ENCODE measurements around the gene TANGO2. TPM values are rescaled to one million over a fixed set of nuclear protein-coding genes. Genes with fewer than 3 reads are reported as not detected.

TANGO2 gene
- total and polyA plus RNA-seq, 2 of the 8 experiments (the other 6 are each of a cell fraction or from before 2014, with no cell fraction given): 10.1 to 18.4 TPM

- H3K27me3 ChIP-seq (replicated peaks in 1 of 4; ENCODE audit: control insufficient read depth in 3 of 4, extremely low read depth in 1 of 4, insufficient read depth in 3 of 4, low read length in 3 of 4): no peaks in the 10 kb centered on the region
- H2BK12ac ChIP-seq (ENCODE audit: low read depth, low read length): no peak overlapping the region
- WGBS, 2 experiments (ENCODE audit: extremely low coverage in 1 of 2, insufficient coverage in 1 of 2, insufficient read length in 1 of 2, insufficient replicate concordance in 2 of 2, low coverage in 1 of 2, low lambda C conversion rate in 2 of 2, missing lambda C conversion rate in 1 of 2): 86% methylated on average over 10 of the region's 10 CpGs; no CpG with 5 or more reads in 1 of the 2 experiments
- TF ChIP-seq SIRT6 (IDR thresholded peaks at IDR 0.05; ENCODE audit: low read length) (no peak), FOSL1 (IDR thresholded peaks at IDR 0.05; ENCODE audit: insufficient read depth, low read depth, low read length) (no peak), TCF12 (IDR thresholded peaks at IDR 0.05; ENCODE audit: low read depth, low read length) (no peak), JUND (IDR thresholded peaks at IDR 0.05; ENCODE audit: low read length) (no peak)
Measured at GRCh38 chr22:20058989-20059770, 38.3 kb downstream of the TANGO2 start.

More at GRCh38 chr22:20058989-20059770, 38.3 kb downstream of the TANGO2 start:
- Histone ChIP-seq H2BK20ac (ENCODE audit: low read length) (no peak overlapping the region), H3K4me2 (ENCODE audit: insufficient read depth in 1 of 2, low read depth in 2 of 2, low read length in 2 of 2) (no peak overlapping the region), H3K36me3 (ENCODE audit: control insufficient read depth in 2 of 4, insufficient read depth in 4 of 4, low read length in 3 of 4) (no peaks in the 10 kb centered on the region), H3K9ac (replicated peaks in 1 of 4; ENCODE audit: extremely low read depth in 1 of 4, low read depth in 3 of 4, low read length in 3 of 4) (no peak overlapping the region; a peak in 1 of 7 replicates), H2AK5ac (ENCODE audit: low read depth, low read length) (no peak overlapping the region), H3K79me2 (ENCODE audit: control insufficient read depth in 1 of 2, insufficient read depth in 2 of 2, low read length in 2 of 2) (no peaks in the 10 kb centered on the region), H3K14ac (ENCODE audit: insufficient read length) (no peak overlapping the region), H2BK15ac (ENCODE audit: low read length) (no peak overlapping the region), H3K9me3 (ENCODE audit: insufficient read depth in 2 of 2, low read depth in 1 of 2, low read length in 1 of 2) (no peaks in the 10 kb centered on the region), H3K18ac (ENCODE audit: extremely low read depth, low read length) (no peak overlapping the region), H4K91ac (replicated peaks; ENCODE audit: insufficient read length, low read length) (no peak overlapping the region), H3K79me1 (ENCODE audit: low read depth, low read length) (no peaks in the 10 kb centered on the region), H3K27ac (ENCODE audit: low read depth, low read length) (no peak overlapping the region), H4K8ac (ENCODE audit: extremely low read depth, insufficient read depth, low read length) (no peak overlapping the region), H3K23me2 (ENCODE audit: low read depth, low read length) (0 out of 2 replicates have a peak, but pooled peaks cover 2% of the 10 kb centered on the region), H2BK120ac (replicated peaks; ENCODE audit: low read depth, low read length) (no peak overlapping the region), H2BK5ac (ENCODE audit: low read depth, low read length) (no peak overlapping the region), H3K23ac (ENCODE audit: insufficient read length) (no peak overlapping the region), H3K4me1 (replicated peaks in 1 of 4; ENCODE audit: control insufficient read depth in 3 of 4, insufficient read depth in 4 of 4, low read length in 3 of 4) (no peaks in the 10 kb centered on the region), H3K56ac (replicated peaks; ENCODE audit: insufficient read length, low read depth, low read length) (no peak overlapping the region), H3K4ac (replicated peaks; ENCODE audit: insufficient read length, low read depth, low read length) (no peak overlapping the region), H3K4me3 (ENCODE audit: extremely low read depth in 1 of 4, insufficient read depth in 2 of 4, low read depth in 3 of 4, low read length in 4 of 4) (no peak overlapping the region), H4K5ac (ENCODE audit: insufficient read length, low read depth, low read length) (no peak overlapping the region), H2AFZ (ENCODE audit: low read length) (no peak overlapping the region), H4K20me1 (replicated peaks in 1 of 2; ENCODE audit: control insufficient read depth in 1 of 2, insufficient read depth in 2 of 2, low read length in 2 of 2) (peaks cover 0 to 3% of the 10 kb centered on the region in 2 experiments)
- CTCF ChIA-PET (ENCODE audit: partially characterized antibody): interaction anchor here (0.6 to 2.0 kb wide), 15 partner anchors 9 to 106 kb away, joined by 3 to 5 read pairs (median 4); no protein-coding TSS in a partner anchor
- no peak for DNase-seq (ENCODE audit: low read depth in 1 of 2, low spot score in 2 of 2)
- no peak for FAIRE-seq
- POLR2A ChIA-PET (ENCODE audit: partially characterized antibody): interaction anchor here (0.6 kb wide), 1 partner anchor 621 kb away, joined by 3 read pairs; no protein-coding TSS in a partner anchor

Measured in H1 (cell line).